Thymus (tissue), 11 donors: ENCODE results near the gene FAM124A. TPM values are rescaled to one million over a fixed set of nuclear protein-coding genes. Genes with fewer than 3 reads are reported as not detected.

Source experiments
- DNase-seq, 9 donors: peaks; one replicate each; pipeline ENCODE4 v3.0.0-alpha.2; 2013; ENCODE audit warnings: low spot score in 9 of 9, low read depth in 6 of 9, missing footprints in 1 of 9
- H3K27ac ChIP-seq, 2 donors: one replicate each; pipeline ENCODE4 v1.5.1; 2013; ENCODE audit warnings: control low read depth in 1 of 2, low read depth in 1 of 2, low read length in 1 of 2, mild to moderate bottlenecking in 1 of 2, moderate library complexity in 1 of 2
- H3K27me3 ChIP-seq, 2 donors: one replicate each; pipeline ENCODE4 v1.5.1; 2013; ENCODE audit warnings: low read length in 1 of 2; ENCODE audit not compliant: control insufficient read depth in 2 of 2, insufficient read depth in 1 of 2
- H3K36me3 ChIP-seq, 2 donors: one replicate each; pipeline ENCODE4 v1.5.1; 2013; ENCODE audit warnings: low read length in 1 of 2, mild to moderate bottlenecking in 1 of 2, moderate library complexity in 1 of 2; ENCODE audit not compliant: control insufficient read depth in 2 of 2, insufficient read depth in 2 of 2
- H3K4me1 ChIP-seq, 2 donors: one replicate each; pipeline ENCODE4 v1.5.1; 2013; ENCODE audit warnings: low read length in 2 of 2; ENCODE audit not compliant: control insufficient read depth in 2 of 2, insufficient read depth in 2 of 2
- H3K4me3 ChIP-seq, 2 donors: one replicate each; pipeline ENCODE4 v1.5.1; 2013; ENCODE audit warnings: low read length in 2 of 2, control low read depth in 1 of 2, mild to moderate bottlenecking in 1 of 2
- H3K9me3 ChIP-seq, 2 donors: one replicate each; pipeline ENCODE4 v1.5.1; 2013; ENCODE audit warnings: low read length in 1 of 2, mild to moderate bottlenecking in 1 of 2; ENCODE audit not compliant: control insufficient read depth in 2 of 2, insufficient read depth in 1 of 2
- polyA plus RNA-seq: library from polyadenylated mRNA; stranded (reverse); fragments of 200-250 nt; gene quantifications from one replicate; pipeline ENCODE4 v1.2.3, GENCODE V29; 2013
- total RNA-seq: library from RNA; stranded (reverse); fragments of 120-200 nt; gene quantifications from one replicate; pipeline ENCODE4 v1.2.4, GENCODE V29; 2013
- donor health status: healthy.

The FAM124A gene
- total and polyA plus RNA-seq, 2 donors: 3.0 to 5.2 TPM

GRCh38 chr13:51333826-51334225, 111.6 kb downstream of the FAM124A start:
- no peak overlapping the region for H3K27ac ChIP-seq
- H3K36me3 ChIP-seq: no peaks in the 10 kb centered on the region
- H3K27me3 ChIP-seq: no peaks in the 10 kb centered on the region
- H3K4me1 ChIP-seq: peaks cover 16 to 32% of the 10 kb centered on the region in 2 donors
- no peaks in the 10 kb centered on the region for H3K9me3 ChIP-seq
- DNase-seq: no peak
- no peak overlapping the region for H3K4me3 ChIP-seq

Other genes starting within 250 kb of the FAM124A start
- 0.05 TPM for gene C13orf42, start 111.1 kb upstream of the FAM124A start, total RNA-seq
- 0.05 TPM for gene C13orf42, start 111.1 kb upstream of the FAM124A start, polyA plus RNA-seq
- 0.05 TPM for gene SERPINE3, start 117.3 kb downstream of the FAM124A start, total RNA-seq
- gene SERPINE3, start 117.3 kb downstream of the FAM124A start, polyA plus RNA-seq: 0.16 TPM
- gene INTS6, start 230.6 kb downstream of the FAM124A start, total RNA-seq: 36.1 TPM
- 22.7 TPM for gene INTS6, start 230.6 kb downstream of the FAM124A start, polyA plus RNA-seq